Measurements from ENCODE around the gene LETM1.

DNA sequence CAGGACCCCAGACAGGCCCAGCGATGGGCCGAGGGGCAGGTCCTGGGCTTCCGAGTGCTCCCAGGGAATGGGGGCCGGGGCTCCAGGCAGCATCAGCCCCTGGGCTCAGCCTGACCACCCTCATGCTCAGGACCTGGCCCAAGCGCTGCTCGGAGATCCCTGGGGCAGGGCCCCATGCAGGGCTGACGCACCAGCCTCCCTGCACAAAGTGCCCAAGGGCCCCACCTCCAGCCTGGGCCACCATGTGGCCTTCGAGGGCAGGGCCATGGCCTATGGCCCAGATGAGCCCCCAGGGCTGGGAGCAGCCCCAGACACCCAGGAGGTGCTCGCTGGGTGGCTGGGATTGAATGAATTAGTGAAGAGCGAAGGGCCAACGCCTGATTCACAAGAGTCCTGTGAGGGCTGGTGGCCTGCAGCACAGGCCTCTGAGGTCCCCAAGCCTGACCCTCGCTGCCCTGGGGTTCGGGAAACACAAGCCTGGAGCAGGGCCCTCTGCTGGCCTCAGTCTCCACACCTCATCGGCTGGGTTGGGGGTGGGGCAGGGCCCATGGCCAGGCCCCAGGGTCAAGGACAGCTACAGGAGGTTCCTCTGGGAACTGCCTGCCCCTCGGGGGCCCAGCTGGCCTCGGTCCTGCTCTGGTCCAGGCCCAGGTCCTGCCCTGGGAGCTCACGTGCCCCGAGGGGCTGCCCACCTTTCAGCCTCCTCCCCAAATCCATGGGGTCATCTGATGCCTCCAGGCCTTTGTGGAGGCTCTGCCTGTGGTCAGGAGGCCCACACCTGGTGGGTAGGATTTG lies 76.2 kb downstream of the LETM1 start:
- TF ChIP-seq POLR2AphosphoS5 (IDR thresholded peaks at IDR 0.05; ENCODE audit: low read depth, low read length) (no peak), PAX5 (IDR thresholded peaks at IDR 0.05; ENCODE audit: insufficient read depth, low read length, severe bottlenecking) (no peak), POLR2A (IDR thresholded peaks at IDR 0.05; ENCODE audit: low read depth, low read length) (no peak)
